SK-N-SH treated with all-trans-retinoic acid at 6 μM for 48 hours (cell line): ENCODE data around the gene TMEM33.

Source experiments
- ATAC-seq: fragments of 200-7000 bp; cut with Tn5 transposase; 3 replicates; pipeline ENCODE4 v1.9.1; 2020; ENCODE audit warnings: mild to moderate bottlenecking, moderate library complexity
- ARNTL ChIP-seq: fragments of 450-650 bp; formaldehyde crosslinking; IDR thresholded peaks from 2 replicates; pipeline ENCODE4 v1.5.0; 2020; ENCODE audit warnings: low read depth, mild to moderate bottlenecking, moderate library complexity, borderline replicate concordance
- BACH2 ChIP-seq: fragments of 250-450 bp; sonication (Bioruptor Pico); IDR thresholded peaks from 2 replicates; pipeline ENCODE4 v1.9.0; 2021; ENCODE audit warnings: mild to moderate bottlenecking, borderline replicate concordance
- CSDC2 ChIP-seq: fragments of 250-450 bp; sonication (Bioruptor Pico); IDR thresholded peaks from 2 replicates; pipeline ENCODE4 v1.5.0; 2020; ENCODE audit warnings: mild to moderate bottlenecking, moderate library complexity
- GLIS3 ChIP-seq: fragments of 250-450 bp; sonication (Bioruptor Pico); IDR thresholded peaks from 2 replicates; pipeline ENCODE4 v1.5.0; 2020; ENCODE audit warnings: mild to moderate bottlenecking, moderate library complexity
- ISL1 ChIP-seq: fragments of 250-450 bp; sonication (Bioruptor Pico); IDR thresholded peaks from 2 replicates; pipeline ENCODE4 v2.1.2; 2022; ENCODE audit warnings: mild to moderate bottlenecking, moderate library complexity
- OSR1 ChIP-seq: fragments of 250-450 bp; sonication (Bioruptor Pico); IDR thresholded peaks from 2 replicates; pipeline ENCODE4 v1.8.0; 2022; ENCODE audit warnings: moderate library complexity, mild to moderate bottlenecking, inconsistent platforms
- PPARA ChIP-seq: fragments of 250-450 bp; sonication (Bioruptor Pico); IDR thresholded peaks from 2 replicates; pipeline ENCODE4 v1.5.0; 2020; ENCODE audit warnings: mild to moderate bottlenecking, borderline replicate concordance
- RARB ChIP-seq: fragments of 250-450 bp; sonication (Bioruptor Pico); IDR thresholded peaks from 2 replicates; pipeline ENCODE4 v1.8.0; 2021; ENCODE audit warnings: mild to moderate bottlenecking, moderate library complexity
- SNAI2 ChIP-seq: fragments of 250-450 bp; sonication (Bioruptor Pico); IDR thresholded peaks from 2 replicates; pipeline ENCODE4 v1.5.0; 2020; ENCODE audit warnings: mild to moderate bottlenecking, moderate library complexity
- TCF4 ChIP-seq: fragments of 250-450 bp; sonication (Bioruptor Pico); IDR thresholded peaks from 2 replicates; pipeline ENCODE4 v1.8.0; 2021; ENCODE audit warnings: mild to moderate bottlenecking, moderate library complexity, borderline replicate concordance
- TOX ChIP-seq: fragments of 250-450 bp; sonication (Bioruptor Pico); IDR thresholded peaks from 2 replicates; pipeline ENCODE4 v1.8.0; 2021; ENCODE audit warnings: mild to moderate bottlenecking, moderate library complexity, borderline replicate concordance
- ZFP3 ChIP-seq: fragments of 250-450 bp; sonication (Bioruptor Pico); IDR thresholded peaks from 2 replicates; pipeline ENCODE4 v1.5.0; 2020; ENCODE audit warnings: mild to moderate bottlenecking, moderate library complexity
- ZFP30 ChIP-seq: fragments of 450-650 bp; formaldehyde crosslinking; IDR thresholded peaks from 2 replicates; pipeline ENCODE4 v1.5.0; 2022; ENCODE audit warnings: mild to moderate bottlenecking, moderate library complexity
- ZNF565 ChIP-seq: fragments of 450-650 bp; formaldehyde crosslinking; conservative IDR thresholded peaks from 2 replicates; pipeline ENCODE4 v1.5.0; 2020; ENCODE audit warnings: low read depth, mild to moderate bottlenecking, moderate library complexity
- ZNF70 ChIP-seq: fragments of 450-650 bp; formaldehyde crosslinking; IDR thresholded peaks from 2 replicates; pipeline ENCODE4 v1.5.0; 2020; ENCODE audit warnings: mild to moderate bottlenecking, moderate library complexity
- ZNF8 ChIP-seq: fragments of 450-650 bp; formaldehyde crosslinking; IDR thresholded peaks from 2 replicates; pipeline ENCODE4 v1.5.0; 2020; ENCODE audit warnings: mild to moderate bottlenecking, moderate library complexity
- TF ChIP-seq, protein P1 (sequence below): fragments of 250-450 bp; sonication (Bioruptor Pico); IDR thresholded peaks from 2 replicates; pipeline ENCODE4 v1.5.1; 2020; ENCODE audit warnings: low read depth, mild to moderate bottlenecking, moderate library complexity
- TF ChIP-seq, protein P2 (sequence below): fragments of 250-450 bp; sonication (Bioruptor Pico); IDR thresholded peaks from 2 replicates; pipeline ENCODE4 v1.5.0; 2020; ENCODE audit warnings: mild to moderate bottlenecking, moderate library complexity
- TF ChIP-seq, protein P3 (sequence below): fragments of 250-450 bp; sonication (Bioruptor Pico); IDR thresholded peaks from 2 replicates; pipeline ENCODE4 v1.5.1; 2021; ENCODE audit warnings: mild to moderate bottlenecking, moderate library complexity
- TF ChIP-seq, protein P4 (sequence below): fragments of 250-450 bp; sonication (Bioruptor Pico); IDR thresholded peaks from 2 replicates; pipeline ENCODE4 v1.8.0; 2021; ENCODE audit warnings: low read depth, mild to moderate bottlenecking, moderate library complexity, borderline replicate concordance
- TF ChIP-seq, protein P5 (sequence below): fragments of 250-450 bp; sonication (Bioruptor Pico); IDR thresholded peaks from 2 replicates; pipeline ENCODE4 v1.8.0; 2020; ENCODE audit warnings: mild to moderate bottlenecking, moderate library complexity, borderline replicate concordance

Gene TMEM33

GRCh38 chr4:41969671-41970070 is 34.4 kb downstream of the TMEM33 start:
- TF ChIP-seq, protein P1, sequence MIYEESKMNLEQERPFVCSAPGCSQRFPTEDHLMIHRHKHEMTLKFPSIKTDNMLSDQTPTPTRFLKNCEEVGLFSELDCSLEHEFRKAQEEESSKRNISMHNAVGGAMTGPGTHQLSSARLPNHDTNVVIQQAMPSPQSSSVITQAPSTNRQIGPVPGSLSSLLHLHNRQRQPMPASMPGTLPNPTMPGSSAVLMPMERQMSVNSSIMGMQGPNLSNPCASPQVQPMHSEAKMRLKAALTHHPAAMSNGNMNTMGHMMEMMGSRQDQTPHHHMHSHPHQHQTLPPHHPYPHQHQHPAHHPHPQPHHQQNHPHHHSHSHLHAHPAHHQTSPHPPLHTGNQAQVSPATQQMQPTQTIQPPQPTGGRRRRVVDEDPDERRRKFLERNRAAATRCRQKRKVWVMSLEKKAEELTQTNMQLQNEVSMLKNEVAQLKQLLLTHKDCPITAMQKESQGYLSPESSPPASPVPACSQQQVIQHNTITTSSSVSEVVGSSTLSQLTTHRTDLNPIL (CRISPR knock-in tag): no peak
- TF ChIP-seq, protein P2, sequence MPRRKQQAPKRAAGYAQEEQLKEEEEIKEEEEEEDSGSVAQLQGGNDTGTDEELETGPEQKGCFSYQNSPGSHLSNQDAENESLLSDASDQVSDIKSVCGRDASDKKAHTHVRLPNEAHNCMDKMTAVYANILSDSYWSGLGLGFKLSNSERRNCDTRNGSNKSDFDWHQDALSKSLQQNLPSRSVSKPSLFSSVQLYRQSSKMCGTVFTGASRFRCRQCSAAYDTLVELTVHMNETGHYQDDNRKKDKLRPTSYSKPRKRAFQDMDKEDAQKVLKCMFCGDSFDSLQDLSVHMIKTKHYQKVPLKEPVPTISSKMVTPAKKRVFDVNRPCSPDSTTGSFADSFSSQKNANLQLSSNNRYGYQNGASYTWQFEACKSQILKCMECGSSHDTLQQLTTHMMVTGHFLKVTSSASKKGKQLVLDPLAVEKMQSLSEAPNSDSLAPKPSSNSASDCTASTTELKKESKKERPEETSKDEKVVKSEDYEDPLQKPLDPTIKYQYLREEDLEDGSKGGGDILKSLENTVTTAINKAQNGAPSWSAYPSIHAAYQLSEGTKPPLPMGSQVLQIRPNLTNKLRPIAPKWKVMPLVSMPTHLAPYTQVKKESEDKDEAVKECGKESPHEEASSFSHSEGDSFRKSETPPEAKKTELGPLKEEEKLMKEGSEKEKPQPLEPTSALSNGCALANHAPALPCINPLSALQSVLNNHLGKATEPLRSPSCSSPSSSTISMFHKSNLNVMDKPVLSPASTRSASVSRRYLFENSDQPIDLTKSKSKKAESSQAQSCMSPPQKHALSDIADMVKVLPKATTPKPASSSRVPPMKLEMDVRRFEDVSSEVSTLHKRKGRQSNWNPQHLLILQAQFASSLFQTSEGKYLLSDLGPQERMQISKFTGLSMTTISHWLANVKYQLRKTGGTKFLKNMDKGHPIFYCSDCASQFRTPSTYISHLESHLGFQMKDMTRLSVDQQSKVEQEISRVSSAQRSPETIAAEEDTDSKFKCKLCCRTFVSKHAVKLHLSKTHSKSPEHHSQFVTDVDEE (CRISPR knock-in tag): no peak
- TF ChIP-seq BACH2 (CRISPR knock-in tag) (no peak), OSR1 (no peak), ZFP3 (CRISPR knock-in tag) (no peak), CSDC2 (CRISPR knock-in tag) (no peak), ZFP30 (CRISPR knock-in tag) (no peak), ARNTL (CRISPR knock-in tag) (no peak), ZNF8 (CRISPR knock-in tag) (no peak), ZNF70 (CRISPR knock-in tag) (no peak), GLIS3 (no peak), ZNF565 (CRISPR knock-in tag) (no peak), SNAI2 (no peak), RARB (no peak), PPARA (CRISPR knock-in tag) (no peak)
- TF ChIP-seq, protein P3, sequence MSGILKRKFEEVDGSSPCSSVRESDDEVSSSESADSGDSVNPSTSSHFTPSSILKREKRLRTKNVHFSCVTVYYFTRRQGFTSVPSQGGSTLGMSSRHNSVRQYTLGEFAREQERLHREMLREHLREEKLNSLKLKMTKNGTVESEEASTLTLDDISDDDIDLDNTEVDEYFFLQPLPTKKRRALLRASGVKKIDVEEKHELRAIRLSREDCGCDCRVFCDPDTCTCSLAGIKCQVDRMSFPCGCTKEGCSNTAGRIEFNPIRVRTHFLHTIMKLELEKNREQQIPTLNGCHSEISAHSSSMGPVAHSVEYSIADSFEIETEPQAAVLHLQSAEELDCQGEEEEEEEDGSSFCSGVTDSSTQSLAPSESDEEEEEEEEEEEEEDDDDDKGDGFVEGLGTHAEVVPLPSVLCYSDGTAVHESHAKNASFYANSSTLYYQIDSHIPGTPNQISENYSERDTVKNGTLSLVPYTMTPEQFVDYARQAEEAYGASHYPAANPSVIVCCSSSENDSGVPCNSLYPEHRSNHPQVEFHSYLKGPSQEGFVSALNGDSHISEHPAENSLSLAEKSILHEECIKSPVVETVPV (CRISPR knock-in tag): no peak
- ATAC-seq: no peak

GRCh38 chr4:41975341-41975740 is 40.1 kb downstream of the TMEM33 start:
- TF ChIP-seq, protein P4, sequence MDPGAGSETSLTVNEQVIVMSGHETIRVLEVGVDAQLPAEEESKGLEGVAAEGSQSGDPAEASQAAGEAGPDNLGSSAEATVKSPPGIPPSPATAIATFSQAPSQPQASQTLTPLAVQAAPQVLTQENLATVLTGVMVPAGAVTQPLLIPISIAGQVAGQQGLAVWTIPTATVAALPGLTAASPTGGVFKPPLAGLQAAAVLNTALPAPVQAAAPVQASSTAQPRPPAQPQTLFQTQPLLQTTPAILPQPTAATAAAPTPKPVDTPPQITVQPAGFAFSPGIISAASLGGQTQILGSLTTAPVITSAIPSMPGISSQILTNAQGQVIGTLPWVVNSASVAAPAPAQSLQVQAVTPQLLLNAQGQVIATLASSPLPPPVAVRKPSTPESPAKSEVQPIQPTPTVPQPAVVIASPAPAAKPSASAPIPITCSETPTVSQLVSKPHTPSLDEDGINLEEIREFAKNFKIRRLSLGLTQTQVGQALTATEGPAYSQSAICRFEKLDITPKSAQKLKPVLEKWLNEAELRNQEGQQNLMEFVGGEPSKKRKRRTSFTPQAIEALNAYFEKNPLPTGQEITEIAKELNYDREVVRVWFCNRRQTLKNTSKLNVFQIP (CRISPR knock-in tag): no peak
- no peak for TF ChIP-seq ZNF70 (CRISPR knock-in tag)
- no peak for TF ChIP-seq TCF4
- TF ChIP-seq OSR1: no peak
- TF ChIP-seq GLIS3: no peak
- no peak for TF ChIP-seq ARNTL (CRISPR knock-in tag)
- no peak for TF ChIP-seq SNAI2
- no peak for TF ChIP-seq ISL1 (CRISPR knock-in tag)
- no peak for TF ChIP-seq RARB
- TF ChIP-seq ZNF565 (CRISPR knock-in tag): no peak
- TF ChIP-seq, protein P5, sequence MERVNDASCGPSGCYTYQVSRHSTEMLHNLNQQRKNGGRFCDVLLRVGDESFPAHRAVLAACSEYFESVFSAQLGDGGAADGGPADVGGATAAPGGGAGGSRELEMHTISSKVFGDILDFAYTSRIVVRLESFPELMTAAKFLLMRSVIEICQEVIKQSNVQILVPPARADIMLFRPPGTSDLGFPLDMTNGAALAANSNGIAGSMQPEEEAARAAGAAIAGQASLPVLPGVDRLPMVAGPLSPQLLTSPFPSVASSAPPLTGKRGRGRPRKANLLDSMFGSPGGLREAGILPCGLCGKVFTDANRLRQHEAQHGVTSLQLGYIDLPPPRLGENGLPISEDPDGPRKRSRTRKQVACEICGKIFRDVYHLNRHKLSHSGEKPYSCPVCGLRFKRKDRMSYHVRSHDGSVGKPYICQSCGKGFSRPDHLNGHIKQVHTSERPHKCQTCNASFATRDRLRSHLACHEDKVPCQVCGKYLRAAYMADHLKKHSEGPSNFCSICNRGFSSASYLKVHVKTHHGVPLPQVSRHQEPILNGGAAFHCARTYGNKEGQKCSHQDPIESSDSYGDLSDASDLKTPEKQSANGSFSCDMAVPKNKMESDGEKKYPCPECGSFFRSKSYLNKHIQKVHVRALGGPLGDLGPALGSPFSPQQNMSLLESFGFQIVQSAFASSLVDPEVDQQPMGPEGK (CRISPR knock-in tag): no peak
- no peak for TF ChIP-seq ZFP30 (CRISPR knock-in tag)
- no peak for ATAC-seq

GRCh38 chr4:41976775-41977516 is 41.7 kb downstream of the TMEM33 start:
- ATAC-seq: no peak
- no peak for TF ChIP-seq TOX (CRISPR knock-in tag)
- TF ChIP-seq ISL1 (CRISPR knock-in tag): no peak
- no peak for TF ChIP-seq RARB
- no peak for TF ChIP-seq CSDC2 (CRISPR knock-in tag)
- TF ChIP-seq, protein P2 (CRISPR knock-in tag): no peak
- TF ChIP-seq, protein P1 (CRISPR knock-in tag): no peak
- TF ChIP-seq ZNF565 (CRISPR knock-in tag): no peak
- TF ChIP-seq GLIS3: no peak
- no peak for TF ChIP-seq ZFP30 (CRISPR knock-in tag)
